Activated naive CD4-positive, alpha-beta T cell treated with anti-CD3 and anti-CD28 coated beads, Interleukin-2, amount 50 U/mL, for 72 hours (primary cell): ENCODE results near the gene ADGRG2. TPM values are rescaled to one million over a fixed set of nuclear protein-coding genes. Genes with fewer than 3 reads are reported as not detected.
"Not testable (repeated sequence)": the region's sequence is repeated elsewhere in the genome, so short reads cannot be mapped to it uniquely, and the experiment has no call there.

Experiments used
- ATAC-seq, 2 donors: fragments of 150-1000 bp; cut with Tn5 transposase; 2 replicates each; pipeline ENCODE4 v1.10.0; 2021; ENCODE audit warnings: mild to moderate bottlenecking in 2 of 2, moderate library complexity in 2 of 2
- DNase-seq, 2 donors: peaks; one replicate each; pipeline ENCODE4 v3.0.0; 2021 to 2022; ENCODE audit warnings: low spot score in 2 of 2
- H3K27ac Mint-ChIP-seq, 2 donors: one replicate each; pipeline ENCODE4 v1.8.0; 2022; ENCODE audit warnings: mild to moderate bottlenecking in 2 of 2, mixed read lengths in 2 of 2
- H3K36me3 Mint-ChIP-seq, 2 donors: one replicate each; pipeline ENCODE4 v1.8.0; 2022; ENCODE audit warnings: mixed read lengths in 2 of 2
- H3K9me3 Mint-ChIP-seq, 2 donors: one replicate each; pipeline ENCODE4 v1.8.0; 2022; ENCODE audit warnings: mixed read lengths in 2 of 2
- total RNA-seq, 2 donors: library from RNA; stranded (reverse); gene quantifications; one replicate each; pipeline ENCODE4 v1.2.3, GENCODE V29; 2022

Gene ADGRG2
- total RNA-seq, 2 donors from 2014 or later = not detected

DNA sequence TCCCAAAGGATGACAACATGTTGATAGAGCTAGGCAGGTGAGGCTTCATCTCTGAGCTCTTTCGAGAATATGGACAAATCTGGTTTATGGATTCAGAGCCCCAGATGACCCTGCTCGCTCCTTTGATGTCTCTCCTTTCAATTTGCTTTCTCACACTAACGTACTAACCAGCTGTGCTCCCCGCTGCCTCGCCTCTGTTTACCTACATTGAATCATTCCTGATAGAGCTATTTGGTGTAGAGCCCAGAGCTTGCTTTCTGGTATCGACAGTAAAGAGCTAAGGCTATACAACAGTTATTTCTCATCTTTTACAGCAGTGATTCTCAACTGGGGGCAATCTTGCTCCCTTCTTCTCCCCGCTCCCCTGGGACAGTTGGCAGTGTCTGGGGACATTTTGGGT is 129.4 kb downstream of the ADGRG2 start:
- Mint-ChIP-seq H3K36me3 (no peaks in the 10 kb centered on the region), H3K9me3 (no peaks in the 10 kb centered on the region), H3K27ac (no peak overlapping the region)
- no peak for DNase-seq
- ATAC-seq = no peak

DNA sequence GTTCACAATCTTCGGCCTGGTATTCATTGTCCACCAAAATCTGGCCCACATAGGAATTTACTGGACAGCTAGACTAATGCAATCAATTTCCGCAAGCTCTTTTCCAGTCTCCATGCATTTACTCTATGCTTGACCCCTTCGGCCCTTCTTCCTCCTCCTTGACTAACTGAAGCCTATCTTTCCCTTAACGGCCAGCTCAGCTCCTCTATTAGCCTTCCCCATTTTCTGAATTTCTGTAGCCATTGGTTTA is 137.2 kb downstream of the ADGRG2 start:
- ATAC-seq = no peak

GRCh38 chrX:18984381-18985185 is 137.7 kb downstream of the ADGRG2 start:
- DNase-seq = peak; percentile 77 to 84
- Mint-ChIP-seq H3K27ac (peak overlapping the region; percentile 78), H3K9me3 (no peaks in the 10 kb centered on the region), H3K36me3 (no peaks in the 10 kb centered on the region)
- peak; percentile 90 to 91 for ATAC-seq

More for the DNA sequence above, 137.2 kb downstream of the ADGRG2 start:
- Mint-ChIP-seq H3K27ac (peak overlapping the region; percentile 78), H3K9me3 (no peaks in the 10 kb centered on the region), H3K36me3 (no peaks in the 10 kb centered on the region)
- no peak for DNase-seq

DNA sequence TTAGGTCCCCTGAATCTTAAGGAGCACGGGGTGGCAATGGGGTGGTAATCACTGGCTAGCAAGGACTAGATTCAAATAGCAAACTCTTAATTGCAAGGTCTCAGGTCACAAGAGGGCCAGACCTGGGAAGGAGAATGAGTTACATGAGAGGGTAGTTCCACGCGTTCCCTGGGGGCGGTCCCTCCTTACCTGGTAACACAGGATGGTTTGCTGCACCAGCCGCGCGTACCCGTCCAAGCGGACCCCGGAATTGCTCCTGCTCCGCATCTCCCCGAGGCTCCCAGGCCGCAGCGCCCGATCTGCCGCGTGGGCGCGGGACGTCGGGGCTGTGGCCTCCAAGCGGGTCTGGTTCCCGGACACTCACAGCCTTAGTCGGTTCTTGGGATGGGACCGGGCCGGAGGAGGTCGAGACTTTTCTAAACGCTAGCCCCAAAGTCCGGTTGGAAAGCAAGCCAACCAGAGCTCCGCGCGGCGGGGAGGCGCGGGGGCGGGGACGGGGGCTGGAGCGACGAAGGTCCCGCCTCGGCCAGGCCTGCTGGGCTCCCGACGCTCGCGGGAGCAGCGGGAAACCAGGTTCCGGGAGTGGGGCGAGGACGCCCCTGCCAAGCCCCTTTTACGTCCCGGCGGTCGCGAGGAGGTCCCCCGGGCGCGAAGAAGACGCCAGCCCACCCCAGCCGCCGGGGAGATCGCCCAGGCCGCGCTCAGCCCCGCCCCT is 138.4 kb downstream of the ADGRG2 start, which contains the start of gene PHKA2:
Gene PHKA2 (minus strand): TSS at position 449 of the 715 bp plus-strand sequence. CDS start 182 bp downstream, at position 267.
- H3K9me3 Mint-ChIP-seq = no peaks in the 10 kb centered on the region
- ATAC-seq = peak; percentile 46 to 56
- no peak for DNase-seq
- H3K36me3 Mint-ChIP-seq = no peaks in the 10 kb centered on the region
- peak within 1 kb of the TSS; percentile 78 for H3K27ac Mint-ChIP-seq

DNA sequence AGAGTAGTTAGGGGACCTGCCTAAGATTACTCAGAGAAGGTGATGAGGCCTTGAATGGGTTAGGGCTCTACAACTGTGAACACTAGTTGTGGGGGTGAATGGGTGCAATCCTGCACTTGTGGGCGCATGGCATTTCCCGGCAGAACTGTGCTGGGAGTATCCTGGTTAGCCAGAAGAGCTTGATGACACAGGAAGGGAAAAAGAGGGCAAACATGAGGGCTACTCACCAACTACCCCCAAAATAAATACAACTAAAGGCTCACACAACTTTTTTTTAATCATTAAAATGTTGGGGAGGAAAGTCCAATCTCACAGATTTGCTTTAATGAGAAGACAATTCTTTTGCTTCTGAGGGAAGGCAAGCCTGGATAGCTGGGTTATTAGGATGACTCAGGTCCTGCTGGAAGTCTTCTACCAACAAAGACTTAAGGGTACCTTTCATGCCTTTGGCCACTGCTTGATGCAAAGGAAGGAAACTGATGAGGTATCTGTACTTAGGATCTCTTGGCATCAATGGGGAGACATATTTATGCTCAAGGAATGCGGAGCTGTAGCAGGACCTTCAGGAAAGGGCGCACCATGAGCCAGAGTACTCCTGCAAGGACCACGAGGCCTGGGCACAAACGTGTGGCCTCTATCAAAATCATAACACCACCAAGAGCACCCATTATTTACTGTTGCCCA is 141.0 kb downstream of the ADGRG2 start:
- H3K27ac Mint-ChIP-seq = no peak overlapping the region
- no peak for ATAC-seq
- no peaks in the 10 kb centered on the region for H3K36me3 Mint-ChIP-seq
- no peaks in the 10 kb centered on the region for H3K9me3 Mint-ChIP-seq
- no peak for DNase-seq

DNA sequence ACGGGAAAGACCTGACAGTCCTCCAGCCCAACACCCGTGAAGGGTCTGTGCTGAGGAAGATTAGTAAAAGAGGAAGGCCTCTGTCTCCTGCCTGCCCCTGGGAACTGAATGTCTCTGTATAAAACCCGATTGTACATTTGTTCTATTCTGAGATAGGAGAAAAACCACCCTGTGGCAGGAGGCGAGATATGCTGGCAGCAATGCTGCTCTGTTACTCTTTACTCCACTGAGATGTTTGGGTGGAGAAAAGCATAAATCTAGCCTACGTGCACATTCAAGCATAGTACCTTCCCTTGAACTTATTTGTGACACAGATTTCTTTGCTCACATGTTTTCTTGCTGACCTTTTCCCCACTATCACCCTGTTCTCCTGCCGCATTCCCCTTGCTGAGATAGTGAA is 142.0 kb downstream of the ADGRG2 start:
- DNase-seq, H3K27ac Mint-ChIP-seq, H3K36me3 Mint-ChIP-seq, ATAC-seq, H3K9me3 Mint-ChIP-seq: not testable (repeated sequence)

DNA sequence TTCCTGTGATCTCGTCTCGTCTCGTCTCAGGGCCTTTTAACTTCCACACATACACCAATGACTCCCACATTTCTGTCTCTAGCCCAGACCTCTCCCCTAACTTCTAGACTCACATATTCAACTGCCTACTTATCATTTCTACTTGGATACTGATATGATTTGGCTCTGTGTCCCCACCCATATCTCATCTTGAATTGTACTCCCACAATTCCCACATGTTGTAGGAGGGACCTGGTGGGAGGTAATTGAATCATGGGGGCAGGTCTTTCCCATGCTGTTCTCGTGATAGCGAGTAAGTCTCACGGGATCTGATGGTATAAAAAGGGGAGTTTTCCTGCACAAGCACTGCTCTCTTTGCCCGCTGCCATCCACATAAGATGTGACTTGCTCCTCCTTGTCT is 147.3 kb downstream of the ADGRG2 start:
- Mint-ChIP-seq H3K27ac (no peak overlapping the region), H3K36me3 (no peaks in the 10 kb centered on the region), H3K9me3 (no peaks in the 10 kb centered on the region)
- ATAC-seq (no peak), DNase-seq (no peak)

DNA sequence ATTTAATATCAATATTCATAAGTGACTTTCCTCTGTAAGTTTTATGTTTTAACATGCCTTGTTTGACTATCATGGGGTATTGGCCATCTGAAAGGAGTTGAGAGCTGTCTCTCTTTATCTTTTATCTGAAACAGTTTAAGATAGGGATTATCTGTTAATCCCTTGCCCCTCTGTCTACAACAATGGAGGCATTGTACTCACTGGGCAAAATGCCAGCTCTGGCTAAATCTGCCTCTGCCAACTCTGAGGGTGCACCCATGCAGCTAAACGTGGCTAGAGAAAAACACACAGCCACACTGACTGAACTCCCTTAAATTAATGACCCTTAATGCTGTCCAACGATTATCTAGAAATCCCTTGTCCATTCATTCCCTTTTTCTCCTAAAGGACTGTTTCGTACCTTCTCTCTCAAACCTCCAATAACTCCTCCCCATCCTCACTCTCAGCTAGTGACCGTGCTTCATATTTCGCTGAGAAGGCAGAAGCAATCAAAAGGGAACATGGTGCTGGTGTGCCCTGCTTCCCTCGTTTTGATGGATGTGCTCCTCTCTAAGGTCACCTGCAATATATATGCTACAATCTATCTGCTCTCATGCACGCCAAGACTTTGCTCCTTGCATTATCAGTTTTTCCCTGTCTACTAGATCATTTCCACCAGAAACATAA is 148.6 kb downstream of the ADGRG2 start:
- Mint-ChIP-seq H3K9me3 (no peaks in the 10 kb centered on the region), H3K27ac (no peak overlapping the region), H3K36me3 (no peaks in the 10 kb centered on the region)
- DNase-seq = no peak
- no peak for ATAC-seq

DNA sequence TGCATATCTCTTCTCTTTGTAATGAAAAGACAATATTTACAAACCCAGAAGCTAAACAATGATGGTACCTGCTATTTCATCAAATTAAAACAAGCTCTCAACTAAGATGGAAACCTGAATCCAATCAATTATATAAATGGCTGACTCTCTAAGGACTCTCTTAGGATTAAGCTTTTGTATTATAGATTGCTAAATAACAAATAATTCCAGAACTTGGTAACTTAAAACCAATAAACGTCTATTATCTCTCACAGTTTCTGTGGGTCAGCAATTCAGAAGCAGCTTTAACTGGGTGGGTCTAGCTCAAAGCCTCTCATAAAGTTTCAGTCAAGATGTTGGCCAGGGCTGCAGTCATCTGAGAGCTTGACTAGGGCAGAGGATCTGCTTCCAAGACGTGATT is 150.8 kb downstream of the ADGRG2 start:
- Mint-ChIP-seq H3K9me3 (no peaks in the 10 kb centered on the region), H3K36me3 (no peaks in the 10 kb centered on the region), H3K27ac (no peak overlapping the region)
- no peak for ATAC-seq
- no peak for DNase-seq

GRCh38 chrX:18970465-18970864 is 151.8 kb downstream of the ADGRG2 start:
- Mint-ChIP-seq H3K27ac (no peak overlapping the region), H3K36me3 (no peaks in the 10 kb centered on the region), H3K9me3 (no peaks in the 10 kb centered on the region)
- DNase-seq (no peak), ATAC-seq (no peak)

- DNase-seq = no peak
- no peaks in the 10 kb centered on the region for H3K36me3 Mint-ChIP-seq
Observed at GRCh38 chrX:18966624-18967023, 155.6 kb downstream of the ADGRG2 start.

DNA sequence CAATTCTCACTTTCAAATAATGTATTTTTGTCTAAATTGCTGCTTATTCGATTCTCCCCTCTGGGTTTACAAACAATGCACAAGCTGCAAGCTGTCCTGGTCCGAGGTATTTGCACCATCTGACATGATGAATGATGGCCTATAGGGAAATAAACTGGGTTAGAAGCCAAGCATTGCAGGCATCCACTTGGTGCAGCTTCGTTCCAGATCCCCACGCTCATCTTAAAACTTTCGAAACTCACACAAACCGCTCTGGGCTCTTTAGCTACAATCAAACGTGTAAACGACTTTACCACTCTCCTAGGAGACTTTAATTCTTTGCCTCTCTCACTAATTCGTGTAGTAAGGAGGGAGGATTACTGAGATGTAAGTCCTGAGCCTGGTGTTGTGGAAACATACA is 157.4 kb downstream of the ADGRG2 start:
- Mint-ChIP-seq H3K36me3 (no peaks in the 10 kb centered on the region), H3K27ac (no peak overlapping the region), H3K9me3 (no peaks in the 10 kb centered on the region)
- DNase-seq (no peak), ATAC-seq (no peak)

More at GRCh38 chrX:18966624-18967023, 155.6 kb downstream of the ADGRG2 start:
- no peak for ATAC-seq
- Mint-ChIP-seq H3K9me3 (no peaks in the 10 kb centered on the region), H3K27ac (peak overlapping the region in 1 of 2 donors; percentile 44)

GRCh38 chrX:18964026-18964425 is 158.2 kb downstream of the ADGRG2 start:
- Mint-ChIP-seq H3K36me3 (no peaks in the 10 kb centered on the region), H3K9me3 (no peaks in the 10 kb centered on the region), H3K27ac (peak overlapping the region in 1 of 2 donors; percentile 23)
- no peak for DNase-seq
- no peak for ATAC-seq

DNA sequence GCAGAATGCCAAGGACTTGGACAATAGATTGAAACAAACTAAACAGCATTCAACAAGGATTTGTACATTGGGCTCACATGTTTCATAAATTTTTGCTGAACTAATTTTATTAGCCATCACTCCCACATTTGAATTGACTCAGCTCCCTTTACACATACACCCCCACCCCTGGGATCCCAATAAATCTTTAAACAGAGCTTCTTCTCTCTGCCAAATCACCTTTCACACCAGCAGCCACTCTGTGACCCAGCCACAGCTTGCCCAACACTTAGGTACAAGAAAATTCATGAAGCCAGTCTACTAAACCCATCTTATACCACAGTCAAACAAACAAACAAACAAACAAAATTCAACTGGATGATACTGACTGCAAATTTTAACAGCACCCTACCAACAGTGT is 159.9 kb downstream of the ADGRG2 start:
- H3K36me3 Mint-ChIP-seq = no peaks in the 10 kb centered on the region
- peak overlapping the region in 1 of 2 donors; percentile 45 for H3K27ac Mint-ChIP-seq
- DNase-seq (no peak), ATAC-seq (no peak)
- no peaks in the 10 kb centered on the region for H3K9me3 Mint-ChIP-seq

- ATAC-seq = peak in 1 of 2 donors; percentile 61
- Mint-ChIP-seq H3K36me3 (no peaks in the 10 kb centered on the region), H3K9me3 (no peaks in the 10 kb centered on the region), H3K27ac (no peak overlapping the region)
- no peak for DNase-seq
Observed at GRCh38 chrX:18961686-18962085, 160.6 kb downstream of the ADGRG2 start.

DNA sequence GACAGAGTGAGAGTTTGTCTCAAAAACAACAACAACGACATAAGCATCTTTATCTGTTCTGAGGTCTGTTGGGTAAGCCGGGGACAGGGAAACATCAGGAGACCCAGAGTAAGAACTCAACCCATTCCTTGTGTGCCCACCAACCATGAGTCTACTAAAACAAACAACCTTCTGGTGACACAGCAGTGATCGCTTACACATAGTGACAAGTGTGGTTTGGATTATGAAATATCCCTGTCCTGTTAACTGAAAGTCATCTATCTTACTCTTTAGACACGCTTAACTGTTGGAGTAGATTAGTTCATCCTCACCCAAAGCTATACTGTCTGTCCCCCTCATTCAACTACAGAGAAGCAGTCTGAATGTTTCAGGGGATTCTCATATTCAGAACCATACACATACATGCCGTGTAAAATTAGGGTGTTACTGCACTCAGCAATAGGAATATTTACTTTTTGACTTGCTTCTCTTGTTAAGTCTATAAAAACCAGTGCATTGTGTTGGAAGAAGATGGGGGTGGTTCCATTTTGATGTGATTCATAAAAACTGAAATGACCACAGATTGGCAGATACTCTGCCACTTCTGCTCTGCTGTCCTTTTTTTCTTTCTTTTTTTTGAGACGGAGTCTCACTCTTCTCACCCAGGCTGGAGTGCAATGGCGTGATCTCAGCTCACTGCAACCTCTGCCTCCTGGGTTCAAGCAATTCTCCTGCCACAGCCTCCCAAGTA is 165.8 kb downstream of the ADGRG2 start:
- DNase-seq (no peak), ATAC-seq (no peak)
- H3K36me3 Mint-ChIP-seq = no peaks in the 10 kb centered on the region
- H3K27ac Mint-ChIP-seq = no peak overlapping the region
- no peaks in the 10 kb centered on the region for H3K9me3 Mint-ChIP-seq
